Prostate gland (tissue), 2 donors: ENCODE results near the gene UBAC2.
"Not testable (repeated sequence)": the region's sequence is repeated elsewhere in the genome, so short reads cannot be mapped to it uniquely, and the experiment has no call there.

ENCODE experiments used
- CTCF ChIP-seq, 4 experiments: fragments of 200-600 bp in 2 of 4; fragments of 450-650 bp in 2 of 4; sonication (generic) in 2 of 4; IDR thresholded peaks; 1 replicate in 3 of 4; 2 replicates in 1 of 4; pipeline ENCODE4 v1.5.1; 2016 to 2019; ENCODE audit warnings: antibody characterized with exemption in 4 of 4, mild to moderate bottlenecking in 2 of 4, moderate library complexity in 2 of 4
- POLR2A ChIP-seq: fragments of 450-650 bp; IDR thresholded peaks from one replicate; pipeline ENCODE4 v1.6.1; 2016; ENCODE audit warnings: antibody characterized with exemption, mild to moderate bottlenecking

- not testable (repeated sequence) for TF ChIP-seq CTCF (IDR thresholded peaks at IDR 0.05); POLR2A
Observed at GRCh38 chr13:99230588-99230987, 29.9 kb downstream of the UBAC2 start.
